Activated CD4-positive, alpha-beta T cell treated with anti-CD3 and anti-CD28 coated beads for 36 hours (primary cell): ENCODE measurements around the gene PEX1. TPM values are rescaled to one million over a fixed set of nuclear protein-coding genes. Genes with fewer than 3 reads are reported as not detected.

Experiments
- ATAC-seq: fragments of 200-7000 bp; cut with Tn5 transposase; one replicate; pipeline ENCODE4 v1.10.0; 2021; ENCODE audit warnings: mild to moderate bottlenecking, moderate library complexity
- CTCF ChIA-PET: fragments of 350-600 bp; sonication (Branson Sonifier 250); formaldehyde crosslinking; loops from one replicate; lab custom pipeline; 2021; ENCODE audit warnings: antibody characterized with exemption; lab: Charles Lee
- POLR2A ChIA-PET: fragments of 350-600 bp; sonication (Branson Sonifier 250); formaldehyde crosslinking; loops from one replicate; lab custom pipeline; 2021; ENCODE audit warnings: antibody characterized with exemption, inconsistent platforms; lab: Charles Lee
- DNase-seq: peaks from one replicate; pipeline ENCODE4 v3.0.0-alpha.2; 2020
- H3K27ac Mint-ChIP-seq: one replicate; pipeline ENCODE4 v1.8.0; 2021; ENCODE audit warnings: mixed read lengths
- H3K27me3 Mint-ChIP-seq: one replicate; pipeline ENCODE4 v1.8.0; 2021; ENCODE audit warnings: mixed read lengths
- H3K36me3 Mint-ChIP-seq: one replicate; pipeline ENCODE4 v1.8.0; 2021; ENCODE audit warnings: low read depth, mixed read lengths
- H3K4me1 Mint-ChIP-seq: one replicate; pipeline ENCODE4 v1.8.0; 2021; ENCODE audit warnings: mixed read lengths
- H3K4me3 Mint-ChIP-seq: one replicate; pipeline ENCODE4 v1.8.0; 2021; ENCODE audit warnings: mild to moderate bottlenecking, moderate library complexity, mixed read lengths
- H3K9me3 Mint-ChIP-seq: one replicate; pipeline ENCODE4 v1.8.0; 2021; ENCODE audit warnings: low read depth, mixed read lengths
- intact Hi-C, 2 experiments: fragments of 100-400 bp; cut with DNase I in 1 of 2; cut with micrococcal nuclease in 1 of 2; formaldehyde crosslinking; loops; one replicate each; pipeline versions ENCODE4 v1.14.2 to v1.15.1; 2022 to 2024; cut with DNase I, micrococcal nuclease
- total RNA-seq, 2 experiments: library from RNA; stranded (reverse); gene quantifications; one replicate each; pipeline ENCODE4 v1.2.3, GENCODE V29; 2021

Gene PEX1
- total RNA-seq, 2 experiments from 2014 or later = 14.7 to 16.0 TPM

GRCh38 chr7:92437956-92438491 lies 90.3 kb downstream of the PEX1 start:
- ChIA-PET CTCF (interaction anchor here (0.6 to 1.0 kb wide), 4 partner anchors 8 to 23 kb away, joined by 3 to 8 read pairs (median 4); partner anchors contain the start of gene GATAD1), POLR2A (no interaction called here)
- ATAC-seq (no peak), DNase-seq (no peak)
- intact Hi-C loops = no loop called here
- Mint-ChIP-seq H3K27ac (no peak overlapping the region), H3K9me3 (no peaks in the 10 kb centered on the region), H3K4me1 (no peaks in the 10 kb centered on the region), H3K4me3 (no peak overlapping the region), H3K27me3 (no peaks in the 10 kb centered on the region), H3K36me3 (no peaks in the 10 kb centered on the region)

Other genes with a start within 250 kb of the PEX1 start
- 10 to 100 TPM; 18.4 to 19.0 TPM for gene GATAD1, start 81.0 kb downstream of the PEX1 start, total RNA-seq
- gene ERVW-1, start 50.6 kb downstream of the PEX1 start, total RNA-seq = not detected
- gene RBM48, start 275 bp upstream of the PEX1 start, total RNA-seq = 10 to 100 TPM; 12.8 to 13.1 TPM
- 10 to 100 TPM; 26.1 to 27.6 TPM for gene FAM133B, start 61.9 kb upstream of the PEX1 start, total RNA-seq